ENCODE data around the gene IFT172.

DNA sequence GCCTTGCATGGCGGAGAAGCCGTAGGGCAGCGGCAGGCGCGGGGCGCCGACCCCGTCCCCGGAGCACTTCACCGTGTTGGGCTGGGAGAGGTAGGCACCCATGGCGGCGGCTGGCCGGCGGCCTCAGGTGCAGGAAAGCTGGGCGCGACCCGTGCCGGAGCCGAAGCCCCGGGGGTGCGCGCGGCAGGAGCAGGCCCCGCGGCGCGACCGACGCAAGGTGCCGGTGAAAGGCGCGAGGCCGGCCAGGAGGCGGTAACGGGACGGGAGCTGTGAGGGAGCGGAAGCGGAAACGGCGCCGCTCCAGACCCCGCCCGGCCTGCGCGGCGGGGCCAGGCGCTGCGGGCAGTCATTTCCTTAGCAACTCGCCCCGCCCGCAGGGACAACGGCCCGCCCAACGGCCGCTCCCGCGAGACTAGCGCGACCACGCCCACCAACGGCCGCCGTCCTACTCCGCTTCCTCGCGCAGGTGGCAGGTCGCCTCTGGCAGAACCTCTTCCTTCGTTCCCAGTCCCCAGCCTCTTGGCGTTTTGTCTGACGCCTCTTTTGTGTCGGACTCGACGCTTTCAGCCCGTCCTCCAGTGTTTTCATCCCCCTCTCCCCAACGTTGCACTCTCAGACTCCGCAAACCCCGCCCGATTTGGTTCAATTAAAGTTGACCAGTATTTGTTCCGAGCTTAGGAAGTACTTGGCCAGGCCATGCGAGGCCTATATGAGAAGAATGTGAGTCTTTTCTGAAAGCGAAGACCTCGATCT is 80.0 kb downstream of the IFT172 start, which contains the start of gene PPM1G:
- TF ChIP-seq EZH2phosphoT487 (conservative IDR thresholded peaks at IDR 0.05; ENCODE audit: low read length): no peak
- TF ChIP-seq, protein P1, sequence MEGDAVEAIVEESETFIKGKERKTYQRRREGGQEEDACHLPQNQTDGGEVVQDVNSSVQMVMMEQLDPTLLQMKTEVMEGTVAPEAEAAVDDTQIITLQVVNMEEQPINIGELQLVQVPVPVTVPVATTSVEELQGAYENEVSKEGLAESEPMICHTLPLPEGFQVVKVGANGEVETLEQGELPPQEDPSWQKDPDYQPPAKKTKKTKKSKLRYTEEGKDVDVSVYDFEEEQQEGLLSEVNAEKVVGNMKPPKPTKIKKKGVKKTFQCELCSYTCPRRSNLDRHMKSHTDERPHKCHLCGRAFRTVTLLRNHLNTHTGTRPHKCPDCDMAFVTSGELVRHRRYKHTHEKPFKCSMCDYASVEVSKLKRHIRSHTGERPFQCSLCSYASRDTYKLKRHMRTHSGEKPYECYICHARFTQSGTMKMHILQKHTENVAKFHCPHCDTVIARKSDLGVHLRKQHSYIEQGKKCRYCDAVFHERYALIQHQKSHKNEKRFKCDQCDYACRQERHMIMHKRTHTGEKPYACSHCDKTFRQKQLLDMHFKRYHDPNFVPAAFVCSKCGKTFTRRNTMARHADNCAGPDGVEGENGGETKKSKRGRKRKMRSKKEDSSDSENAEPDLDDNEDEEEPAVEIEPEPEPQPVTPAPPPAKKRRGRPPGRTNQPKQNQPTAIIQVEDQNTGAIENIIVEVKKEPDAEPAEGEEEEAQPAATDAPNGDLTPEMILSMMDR (IDR thresholded peaks at IDR 0.05; ENCODE audit: insufficient read depth, low read length, poor library complexity, severe bottlenecking): no peak

Measured in SU-DHL-6 (cell line).